ENCODE measurements around the gene RBM33.

RBM33 gene

DNA sequence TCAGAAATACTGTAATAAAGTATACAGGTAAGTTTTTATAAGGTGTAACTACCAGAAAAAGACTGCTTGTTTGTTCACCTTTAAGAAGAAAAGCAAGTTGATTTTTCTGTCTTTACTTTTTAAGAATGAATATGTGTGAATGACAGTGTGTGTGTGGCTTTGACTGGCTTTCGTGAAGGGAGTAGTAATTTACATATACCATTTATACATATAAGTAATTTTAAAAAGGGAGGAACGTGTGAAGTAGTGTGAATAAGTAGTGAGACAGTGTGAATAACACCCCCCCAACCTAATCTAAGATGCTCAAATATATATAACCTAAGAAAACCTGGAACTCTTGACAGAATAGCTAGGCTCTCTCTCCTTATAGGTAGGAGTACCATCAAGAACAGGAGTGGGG lies 33.2 kb downstream of the RBM33 start:
- DNase-seq, result no peak
- TF ChIP-seq, protein P1, sequence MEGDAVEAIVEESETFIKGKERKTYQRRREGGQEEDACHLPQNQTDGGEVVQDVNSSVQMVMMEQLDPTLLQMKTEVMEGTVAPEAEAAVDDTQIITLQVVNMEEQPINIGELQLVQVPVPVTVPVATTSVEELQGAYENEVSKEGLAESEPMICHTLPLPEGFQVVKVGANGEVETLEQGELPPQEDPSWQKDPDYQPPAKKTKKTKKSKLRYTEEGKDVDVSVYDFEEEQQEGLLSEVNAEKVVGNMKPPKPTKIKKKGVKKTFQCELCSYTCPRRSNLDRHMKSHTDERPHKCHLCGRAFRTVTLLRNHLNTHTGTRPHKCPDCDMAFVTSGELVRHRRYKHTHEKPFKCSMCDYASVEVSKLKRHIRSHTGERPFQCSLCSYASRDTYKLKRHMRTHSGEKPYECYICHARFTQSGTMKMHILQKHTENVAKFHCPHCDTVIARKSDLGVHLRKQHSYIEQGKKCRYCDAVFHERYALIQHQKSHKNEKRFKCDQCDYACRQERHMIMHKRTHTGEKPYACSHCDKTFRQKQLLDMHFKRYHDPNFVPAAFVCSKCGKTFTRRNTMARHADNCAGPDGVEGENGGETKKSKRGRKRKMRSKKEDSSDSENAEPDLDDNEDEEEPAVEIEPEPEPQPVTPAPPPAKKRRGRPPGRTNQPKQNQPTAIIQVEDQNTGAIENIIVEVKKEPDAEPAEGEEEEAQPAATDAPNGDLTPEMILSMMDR (IDR thresholded peaks at IDR 0.05), result no peak
- H3K27me3 Mint-ChIP-seq (ENCODE audit: low read depth, poor library complexity), result no peaks in the 10 kb centered on the region
- peak overlapping the region; percentile 89 for H3K27ac Mint-ChIP-seq
- peaks cover 37% of the 10 kb centered on the region for H3K36me3 Mint-ChIP-seq (ENCODE audit: low read depth)
- no peaks in the 10 kb centered on the region for H3K9me3 Mint-ChIP-seq
- no peak overlapping the region for H3K4me3 Mint-ChIP-seq
- H3K4me1 Mint-ChIP-seq, result peaks cover 44% of the 10 kb centered on the region

DNA sequence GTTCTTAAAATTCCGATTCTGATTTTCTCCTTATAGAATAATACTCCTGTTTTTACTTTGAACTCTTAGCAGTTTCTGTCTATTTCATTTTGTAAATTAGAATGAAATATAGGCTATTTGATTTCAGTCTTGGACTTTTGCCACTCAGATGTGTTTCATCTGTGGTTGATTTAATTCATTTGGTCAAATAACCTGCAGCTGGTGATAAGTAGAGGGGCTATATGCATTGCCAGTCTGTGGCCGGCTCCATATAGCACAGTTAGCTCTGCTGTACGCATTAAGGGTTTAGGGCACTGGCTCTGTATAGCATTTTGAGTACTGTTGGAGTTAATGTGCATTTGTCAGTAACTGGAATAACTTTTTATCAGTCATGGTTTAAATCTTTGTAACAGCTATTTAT lies 35.7 kb downstream of the RBM33 start:
- Mint-ChIP-seq H3K9me3 (peaks cover 7% of the 10 kb centered on the region), H3K27me3 (ENCODE audit: low read depth, poor library complexity) (no peaks in the 10 kb centered on the region), H3K27ac (no peak overlapping the region), H3K36me3 (ENCODE audit: low read depth) (peaks cover 45% of the 10 kb centered on the region), H3K4me3 (no peak overlapping the region), H3K4me1 (peaks cover 52% of the 10 kb centered on the region)
- TF ChIP-seq, protein P1 (IDR thresholded peaks at IDR 0.05), result no peak
- DNase-seq, result no peak

DNA sequence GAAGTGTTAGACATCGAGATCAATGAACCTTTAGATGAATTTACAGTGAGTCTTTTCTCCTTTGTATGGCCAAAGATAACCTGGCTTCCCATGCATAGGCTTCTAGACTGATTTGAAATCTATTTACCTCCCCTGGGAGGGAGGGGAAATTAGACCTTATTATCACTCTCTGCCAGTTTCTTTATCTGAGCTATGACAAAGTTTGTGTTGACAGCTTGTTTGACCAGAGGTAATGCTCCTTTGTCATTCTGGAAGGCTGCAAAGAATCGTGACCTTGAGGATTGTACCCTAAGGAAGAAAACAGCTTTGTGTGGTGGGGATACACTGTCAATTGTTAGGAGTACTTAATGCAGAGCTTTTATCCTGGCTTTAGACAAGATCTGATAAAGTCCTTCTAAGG lies 36.4 kb downstream of the RBM33 start:
- H3K4me1 Mint-ChIP-seq, result peaks cover 49% of the 10 kb centered on the region
- no peak overlapping the region for H3K27ac Mint-ChIP-seq

DNA sequence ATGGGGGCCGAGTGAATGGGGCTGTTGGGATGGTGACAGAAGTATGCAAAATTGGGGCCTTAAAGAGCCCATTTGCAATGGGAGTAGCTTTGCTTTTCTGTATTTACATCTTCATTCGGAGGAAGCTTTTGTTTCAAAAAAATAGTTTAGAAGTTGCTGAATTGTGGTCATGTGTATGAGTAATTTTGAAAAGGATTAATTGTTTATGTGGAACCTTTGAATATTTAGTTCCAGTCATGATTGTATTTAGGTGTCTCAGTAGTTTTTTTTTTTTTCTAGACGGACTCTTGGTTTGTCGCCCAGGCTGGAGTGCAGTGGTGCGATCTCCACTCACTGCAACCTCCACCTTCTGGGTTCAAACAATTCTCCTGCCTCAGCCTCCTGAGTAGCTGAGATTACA lies 37.2 kb downstream of the RBM33 start:
- Mint-ChIP-seq H3K9me3 (peaks cover 22% of the 10 kb centered on the region), H3K27me3 (ENCODE audit: low read depth, poor library complexity) (no peaks in the 10 kb centered on the region), H3K36me3 (ENCODE audit: low read depth) (peaks cover 61% of the 10 kb centered on the region), H3K27ac (no peak overlapping the region), H3K4me1 (peaks cover 41% of the 10 kb centered on the region), H3K4me3 (no peak overlapping the region)
- no peak for DNase-seq
- TF ChIP-seq, protein P1 (IDR thresholded peaks at IDR 0.05), result no peak

More for the DNA sequence above, 36.4 kb downstream of the RBM33 start:
- H3K9me3 Mint-ChIP-seq, result peaks cover 14% of the 10 kb centered on the region
- peaks cover 53% of the 10 kb centered on the region for H3K36me3 Mint-ChIP-seq (ENCODE audit: low read depth)
- no peak overlapping the region for H3K4me3 Mint-ChIP-seq
- TF ChIP-seq, protein P1 (IDR thresholded peaks at IDR 0.05), result no peak
- no peaks in the 10 kb centered on the region for H3K27me3 Mint-ChIP-seq (ENCODE audit: low read depth, poor library complexity)
- no peak for DNase-seq

DNA sequence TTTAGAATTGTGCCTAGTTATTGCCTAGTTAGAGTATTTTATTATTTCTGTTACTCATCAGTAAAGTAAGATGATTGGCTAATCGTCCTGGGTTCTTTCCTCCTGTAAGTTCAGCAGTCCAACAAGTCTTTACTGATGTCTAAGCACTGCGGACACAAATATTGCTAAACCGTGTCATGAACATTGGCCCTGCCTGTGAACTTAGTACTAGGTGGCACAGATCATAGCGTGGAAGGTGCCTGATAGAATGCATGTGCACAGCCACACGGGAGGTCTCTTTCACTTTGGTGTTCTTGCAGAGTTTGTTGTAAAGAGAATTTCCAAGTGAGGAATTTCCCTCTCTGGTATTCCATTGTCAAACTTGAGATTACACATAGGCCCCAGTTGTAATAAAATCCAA lies 38.0 kb downstream of the RBM33 start:
- no peak for DNase-seq
- no peaks in the 10 kb centered on the region for H3K27me3 Mint-ChIP-seq (ENCODE audit: low read depth, poor library complexity)
- H3K36me3 Mint-ChIP-seq (ENCODE audit: low read depth), result peaks cover 69% of the 10 kb centered on the region
- H3K4me1 Mint-ChIP-seq, result peaks cover 40% of the 10 kb centered on the region
- H3K27ac Mint-ChIP-seq, result peak overlapping the region; percentile 67
- peaks cover 29% of the 10 kb centered on the region for H3K9me3 Mint-ChIP-seq
- H3K4me3 Mint-ChIP-seq, result no peak overlapping the region
- TF ChIP-seq, protein P1 (IDR thresholded peaks at IDR 0.05), result no peak

DNA sequence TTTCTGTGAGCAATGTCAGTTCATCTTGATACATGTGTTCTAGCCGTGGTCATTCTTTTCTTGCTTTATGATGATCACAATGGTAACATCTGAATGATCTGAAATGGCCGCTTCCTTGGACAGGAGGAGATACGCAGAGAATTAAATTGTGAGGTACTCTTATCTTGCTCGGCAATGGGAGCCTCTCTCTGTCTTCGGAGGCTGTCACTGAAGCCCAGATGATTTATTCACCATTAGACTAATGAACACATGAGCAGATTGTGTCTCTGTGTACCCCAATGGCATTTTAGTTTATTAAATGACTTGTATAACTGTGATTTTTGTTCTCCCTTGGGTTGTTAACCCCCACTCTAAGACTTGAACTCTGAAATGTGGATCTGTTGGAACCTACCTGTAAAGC lies 38.6 kb downstream of the RBM33 start:
- Mint-ChIP-seq H3K4me3 (no peak overlapping the region), H3K27ac (peak overlapping the region; percentile 64), H3K9me3 (peaks cover 35% of the 10 kb centered on the region), H3K4me1 (peaks cover 40% of the 10 kb centered on the region), H3K27me3 (ENCODE audit: low read depth, poor library complexity) (no peaks in the 10 kb centered on the region), H3K36me3 (ENCODE audit: low read depth) (peaks cover 75% of the 10 kb centered on the region)
- TF ChIP-seq, protein P1 (IDR thresholded peaks at IDR 0.05), result no peak
- DNase-seq, result no peak

Data from nephron progenitor cell (in vitro differentiated cells).